Measurements from ENCODE around the gene SRSF5. TPM values are rescaled to one million over a fixed set of nuclear protein-coding genes. Genes with fewer than 3 reads are reported as not detected.

SRSF5 gene
- total RNA-seq, 1 experiment from 2014 or later: 389 TPM

DNA sequence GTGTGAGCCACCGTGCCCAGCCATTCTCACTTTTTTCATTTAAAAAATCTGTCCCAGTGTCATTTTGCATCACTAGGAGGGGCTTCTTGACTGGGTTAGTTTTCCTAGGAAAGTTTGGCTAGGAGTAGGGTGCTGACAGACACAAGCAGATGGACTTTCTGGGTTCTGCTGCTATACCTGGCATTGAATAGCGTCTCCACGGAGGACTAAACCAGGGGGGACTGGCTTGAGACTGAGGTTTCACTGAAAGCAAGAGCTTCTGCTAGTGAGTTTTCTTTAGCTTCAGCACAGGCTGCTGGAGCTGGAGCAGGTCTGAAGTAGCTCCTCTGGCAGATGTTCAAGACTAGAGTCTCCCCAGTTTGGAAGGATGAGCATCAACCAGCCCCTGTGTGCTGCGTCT, 28.7 kb downstream of the SRSF5 start:
- H3K27ac ChIP-seq (ENCODE audit: insufficient read length, low read depth, low read length): no peak overlapping the region
- no CpG with 5 or more reads among the region's 4 CpGs for WGBS (ENCODE audit: extremely low coverage, insufficient read length, low lambda C conversion rate)
- no peak overlapping the region for H2BK12ac ChIP-seq (ENCODE audit: insufficient read length, low read depth, low read length)
- peaks cover 2 to 6% of the 10 kb centered on the region in 2 experiments; a peak in 4 of 5 replicates for H3K9me3 Mint-ChIP-seq
- no peak overlapping the region for H3K9ac ChIP-seq (ENCODE audit: extremely low read depth, insufficient read length, low read length)
- H4K20me1 ChIP-seq (ENCODE audit: control insufficient read depth, insufficient read depth, insufficient read length): no peaks in the 10 kb centered on the region
- H4K91ac ChIP-seq (ENCODE audit: insufficient read length, low read depth, low read length): no peak overlapping the region
- no peak overlapping the region for H2BK120ac ChIP-seq (ENCODE audit: low read depth, low read length, poor library complexity, severe bottlenecking)
- H3K4me2 ChIP-seq (ENCODE audit: insufficient read depth, insufficient read length, low read length): no peak overlapping the region
- H2BK15ac ChIP-seq (ENCODE audit: low read depth, low read length): no peak overlapping the region
- no peaks in the 10 kb centered on the region for H3K23me2 ChIP-seq (ENCODE audit: insufficient read length, low read depth, low read length, poor library complexity, severe bottlenecking)
- no peaks in the 10 kb centered on the region for H3K79me1 ChIP-seq (ENCODE audit: insufficient read depth, low read depth, low read length, poor library complexity, severe bottlenecking)
- H3K4ac ChIP-seq (ENCODE audit: low read depth, low read length): no peak overlapping the region
- no peak overlapping the region for H2AK5ac ChIP-seq (ENCODE audit: insufficient read length, low read length)
- no peak overlapping the region for H3K56ac ChIP-seq (ENCODE audit: insufficient read length, low read depth, low read length)
- H3K23ac ChIP-seq (ENCODE audit: insufficient read length, low read depth, low read length): no peak overlapping the region
- peaks cover 10 to 19% of the 10 kb centered on the region in 2 experiments for H3K4me1 Mint-ChIP-seq
- H3K27me3 Mint-ChIP-seq (ENCODE audit: low read depth): peaks cover 7% of the 10 kb centered on the region
- H4K8ac ChIP-seq (replicated peaks; ENCODE audit: insufficient read length, low read depth, low read length): no peak overlapping the region
- no peak overlapping the region for H2BK20ac ChIP-seq (ENCODE audit: low read depth, low read length, poor library complexity, severe bottlenecking)
- H2AFZ ChIP-seq (ENCODE audit: low read length): no peak overlapping the region
- no peak overlapping the region for H3T11ph ChIP-seq (ENCODE audit: low read length)
- H3K9me3 ChIP-seq (ENCODE audit: control insufficient read depth, low read depth, low read length): no peaks in the 10 kb centered on the region
- H3K36me3 Mint-ChIP-seq (ENCODE audit: insufficient read depth in 1 of 3, low read depth in 3 of 3): peaks cover 0 to 3% (median 1%) of the 10 kb centered on the region in 3 experiments; a peak in 3 of 7 replicates
- H4K5ac ChIP-seq (ENCODE audit: insufficient read length, low read depth, low read length): no peak overlapping the region
- no peaks in the 10 kb centered on the region for H3K27me3 ChIP-seq (ENCODE audit: insufficient read depth, low read length)
- no peak overlapping the region for H3K4me3 Mint-ChIP-seq
- H3K14ac ChIP-seq (ENCODE audit: insufficient read depth, low read length): no peak overlapping the region
- H3K18ac ChIP-seq (ENCODE audit: insufficient read length, low read depth, low read length): no peak overlapping the region
- peaks cover 5% of the 10 kb centered on the region; the same call in 1 of the 2 replicates for H3K4me1 ChIP-seq (ENCODE audit: insufficient read depth, low read length)
- DNase-seq: no peak
- no peak overlapping the region for H2BK5ac ChIP-seq (ENCODE audit: insufficient read length, low read length)
- no peak for TF ChIP-seq CTCF (conservative IDR thresholded peaks at IDR 0.05)
- no peak overlapping the region for H3K27ac Mint-ChIP-seq
- no peaks in the 10 kb centered on the region for H3K79me2 ChIP-seq (ENCODE audit: insufficient read depth, low read length)
